Neutrophil (primary cell): Measurements from ENCODE around the gene IRF3.

Experiments
- H3K27ac ChIP-seq: fragments of 200-600 bp; sonication (generic); 2 replicates; pipeline ENCODE4 v1.5.1; 2016; ENCODE audit warnings: mild to moderate bottlenecking, moderate library complexity
- H3K27me3 ChIP-seq: fragments of 200-600 bp; sonication (generic); 2 replicates; pipeline ENCODE4 v1.6.0; 2016; ENCODE audit warnings: mild to moderate bottlenecking
- H3K36me3 ChIP-seq: fragments of 200-600 bp; sonication (generic); 2 replicates; pipeline ENCODE4 v1.5.1; 2017
- H3K4me1 ChIP-seq, 2 experiments: fragments of 200-600 bp in 1 of 2; sonication (generic) in 1 of 2; 1 replicate in 1 of 2; 2 replicates in 1 of 2; pipeline versions ENCODE4 v1.5.1 to v1.6.1; 2013 to 2016; ENCODE audit warnings: low read depth in 1 of 2, low read length in 1 of 2, mild to moderate bottlenecking in 1 of 2, moderate library complexity in 1 of 2; ENCODE audit not compliant: control insufficient read depth in 1 of 2, insufficient read depth in 1 of 2
- H3K4me3 ChIP-seq, 2 experiments: fragments of 200-600 bp in 1 of 2; sonication (generic) in 1 of 2; 1 replicate in 1 of 2; 2 replicates in 1 of 2; pipeline ENCODE4 v1.5.1; 2013 to 2016; ENCODE audit warnings: low read depth in 1 of 2, low read length in 1 of 2, mild to moderate bottlenecking in 1 of 2, moderate library complexity in 1 of 2
- H3K9me3 ChIP-seq: fragments of 200-600 bp; sonication (generic); 2 replicates; pipeline ENCODE4 v1.5.1; 2016
- CTCF ChIP-seq: fragments of 200-600 bp; sonication (generic); IDR thresholded peaks from 2 replicates; pipeline ENCODE4 v1.5.1; 2016; ENCODE audit warnings: antibody characterized with exemption

The IRF3 gene

DNA sequence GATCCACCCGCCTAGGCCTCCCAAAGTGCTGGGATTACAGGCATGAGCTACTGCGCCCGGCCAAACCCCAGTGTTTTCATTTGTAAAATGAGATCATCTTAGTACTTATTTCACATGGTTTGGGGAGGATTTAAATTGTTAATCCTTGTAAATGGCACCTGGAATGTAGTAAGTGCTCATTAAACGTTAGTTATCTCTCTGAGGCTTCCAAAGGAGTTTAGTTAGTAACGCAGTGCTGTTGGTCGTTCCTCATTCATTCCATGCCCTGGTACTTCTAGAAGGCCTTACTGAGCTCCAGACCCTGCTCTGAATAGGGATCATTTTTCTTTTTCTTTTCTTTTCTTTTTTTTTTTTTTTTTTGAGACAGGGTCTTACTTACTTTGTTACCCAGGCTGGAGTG is 30.5 kb upstream of the IRF3 start:
- no peak overlapping the region for H3K27ac ChIP-seq
- H3K27me3 ChIP-seq: peaks cover 41% of the 10 kb centered on the region
- no peaks in the 10 kb centered on the region for H3K9me3 ChIP-seq
- H3K36me3 ChIP-seq: no peaks in the 10 kb centered on the region
- H3K4me1 ChIP-seq: peaks cover under 1 to 4% of the 10 kb centered on the region in 2 experiments
- H3K4me3 ChIP-seq: no peak overlapping the region
- TF ChIP-seq CTCF: no peak

- TF ChIP-seq CTCF: no peak
- Histone ChIP-seq H3K36me3 (no peaks in the 10 kb centered on the region), H3K4me3 (no peak overlapping the region), H3K27ac (no peak overlapping the region), H3K9me3 (no peaks in the 10 kb centered on the region), H3K4me1 (peaks cover 4 to 13% of the 10 kb centered on the region in 2 experiments), H3K27me3 (peaks cover 57% of the 10 kb centered on the region)
Observed at GRCh38 chr19:49692147-49692506, 26.5 kb upstream of the IRF3 start.

DNA sequence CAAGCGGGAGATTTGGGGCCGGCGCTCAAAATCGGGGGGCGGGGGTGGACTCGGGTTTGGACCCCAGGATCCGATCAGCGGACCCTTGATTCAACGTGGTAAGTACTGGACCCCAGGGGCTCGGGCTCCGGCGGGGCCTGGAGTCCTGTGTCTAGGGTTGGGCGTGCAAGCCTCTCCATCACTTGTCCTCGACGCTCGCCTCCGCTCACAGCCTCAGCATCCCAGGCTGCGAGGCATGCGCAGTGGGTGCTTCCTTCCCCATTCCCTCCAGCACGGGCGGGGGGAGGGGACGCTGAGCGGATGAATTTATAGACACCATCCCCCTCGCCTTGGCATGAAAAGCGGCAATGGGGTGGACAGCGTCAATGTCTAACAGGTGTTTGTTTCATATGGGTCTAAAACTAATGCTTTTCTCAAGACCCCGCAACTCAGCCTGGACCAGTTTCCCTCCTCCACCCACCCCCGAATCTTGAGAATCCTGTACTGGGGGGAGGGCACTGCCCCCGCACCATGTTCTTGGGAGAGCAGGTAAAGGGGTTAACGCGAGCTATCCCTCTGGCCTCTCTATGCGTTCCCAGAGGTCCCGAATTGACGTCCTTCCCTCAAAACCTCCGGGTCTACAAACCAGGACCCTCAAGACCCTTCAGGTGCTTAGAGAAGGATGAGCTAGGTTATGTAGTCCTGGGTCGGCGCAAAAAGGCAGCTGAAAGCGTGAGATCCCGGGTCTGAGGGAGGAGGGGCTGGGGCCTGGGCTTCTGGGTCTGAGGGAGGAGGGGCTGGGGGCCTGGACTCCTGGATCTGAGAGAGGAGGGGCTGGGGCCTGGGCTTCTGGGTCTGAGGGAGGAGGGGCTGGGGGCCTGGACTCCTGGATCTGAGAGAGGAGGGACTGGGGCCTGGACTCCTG is 25.8 kb upstream of the IRF3 start:
- H3K4me1 ChIP-seq: peaks cover 4 to 13% of the 10 kb centered on the region in 2 experiments
- no peaks in the 10 kb centered on the region for H3K9me3 ChIP-seq
- H3K36me3 ChIP-seq: no peaks in the 10 kb centered on the region
- no peak for TF ChIP-seq CTCF
- peaks cover 57% of the 10 kb centered on the region for H3K27me3 ChIP-seq
- H3K27ac ChIP-seq: no peak overlapping the region
- peak overlapping the region in 1 of 2 experiments; percentile 18 for H3K4me3 ChIP-seq

- H3K36me3 ChIP-seq: peaks cover 7% of the 10 kb centered on the region
- H3K4me3 ChIP-seq: peak within 1 kb of the TSS in 1 of 2 experiments; percentile 18
- H3K27ac ChIP-seq: no peak within 1 kb of the TSS
- H3K9me3 ChIP-seq: no peaks in the 10 kb centered on the region
- H3K27me3 ChIP-seq: peaks cover 57% of the 10 kb centered on the region
- peaks cover 4 to 13% of the 10 kb centered on the region in 2 experiments for H3K4me1 ChIP-seq
- no peak for TF ChIP-seq CTCF
Observed at GRCh38 chr19:49690656-49691242, 25.1 kb upstream of the IRF3 start, which contains the start of gene CPT1C. CPT1C (plus strand) TSS chr19:49691116; CDS start chr19:49692253, 1,137 bp downstream.

GRCh38 chr19:49690079-49690655 is 24.5 kb upstream of the IRF3 start:
- Histone ChIP-seq H3K4me1 (peaks cover 4 to 13% of the 10 kb centered on the region in 2 experiments), H3K27ac (no peak overlapping the region), H3K27me3 (peaks cover 57% of the 10 kb centered on the region), H3K9me3 (no peaks in the 10 kb centered on the region), H3K36me3 (peaks cover 10% of the 10 kb centered on the region), H3K4me3 (no peak overlapping the region)
- no peak for TF ChIP-seq CTCF
